ENCODE measurements around the gene NELL1.

The NELL1 gene

GRCh38 chr11:20865161-20865560, 195.8 kb downstream of the NELL1 start:
- Histone ChIP-seq H2AFZ (ENCODE audit: low read length) (no peak overlapping the region), H3K9ac (ENCODE audit: low read depth, low read length, poor library complexity, severe bottlenecking) (no peak overlapping the region), H3K79me2 (ENCODE audit: insufficient read depth, low read length) (no peaks in the 10 kb centered on the region), H3K27me3 (ENCODE audit: insufficient read depth, low read length, poor library complexity, severe bottlenecking) (no peaks in the 10 kb centered on the region), H3F3A (ENCODE audit: low read depth) (no peaks in the 10 kb centered on the region), H3K36me3 (ENCODE audit: insufficient read depth, low read length) (no peaks in the 10 kb centered on the region), H3K9me2 (replicated peaks; ENCODE audit: low read depth, low read length) (no peaks in the 10 kb centered on the region), H4K20me1 (ENCODE audit: insufficient read depth, low read length, poor library complexity, severe bottlenecking) (no peaks in the 10 kb centered on the region), H3K4me3 (ENCODE audit: low read length, poor library complexity, severe bottlenecking) (no peak overlapping the region), H3K9me3 (ENCODE audit: insufficient read depth, low read depth, low read length) (no peaks in the 10 kb centered on the region), H3K4me2 (ENCODE audit: low read depth, low read length, poor library complexity, severe bottlenecking) (no peak overlapping the region), H3K4me1 (ENCODE audit: insufficient read depth, low read length, poor library complexity, severe bottlenecking) (no peaks in the 10 kb centered on the region)
- TF ChIP-seq CTCF (conservative IDR thresholded peaks at IDR 0.05; ENCODE audit: low read length) (no peak), EZH2phosphoT487 (IDR thresholded peaks at IDR 0.05; ENCODE audit: borderline replicate concordance) (no peak)

GRCh38 chr11:20869123-20869522, 199.7 kb downstream of the NELL1 start:
- TF ChIP-seq EZH2phosphoT487 (IDR thresholded peaks at IDR 0.05; ENCODE audit: borderline replicate concordance) (no peak), CTCF (conservative IDR thresholded peaks at IDR 0.05; ENCODE audit: low read length) (no peak)
- Histone ChIP-seq H3K27me3 (ENCODE audit: insufficient read depth, low read length, poor library complexity, severe bottlenecking) (no peaks in the 10 kb centered on the region), H3K9me2 (replicated peaks; ENCODE audit: low read depth, low read length) (no peaks in the 10 kb centered on the region), H3K4me1 (ENCODE audit: insufficient read depth, low read length, poor library complexity, severe bottlenecking) (no peaks in the 10 kb centered on the region), H3K4me2 (ENCODE audit: low read depth, low read length, poor library complexity, severe bottlenecking) (no peak overlapping the region), H3K4me3 (ENCODE audit: low read length, poor library complexity, severe bottlenecking) (no peak overlapping the region), H3K36me3 (ENCODE audit: insufficient read depth, low read length) (no peaks in the 10 kb centered on the region), H3K9me3 (ENCODE audit: insufficient read depth, low read depth, low read length) (no peaks in the 10 kb centered on the region), H3K79me2 (ENCODE audit: insufficient read depth, low read length) (no peaks in the 10 kb centered on the region), H2AFZ (ENCODE audit: low read length) (no peak overlapping the region), H3F3A (ENCODE audit: low read depth) (no peaks in the 10 kb centered on the region), H4K20me1 (ENCODE audit: insufficient read depth, low read length, poor library complexity, severe bottlenecking) (no peaks in the 10 kb centered on the region), H3K9ac (ENCODE audit: low read depth, low read length, poor library complexity, severe bottlenecking) (no peak overlapping the region)

GRCh38 chr11:20873054-20873453, 203.7 kb downstream of the NELL1 start:
- no peak overlapping the region for H3K9ac ChIP-seq (ENCODE audit: low read depth, low read length, poor library complexity, severe bottlenecking)
- no peak overlapping the region for H3K4me3 ChIP-seq (ENCODE audit: low read length, poor library complexity, severe bottlenecking)
- no peaks in the 10 kb centered on the region for H3K9me2 ChIP-seq (replicated peaks; ENCODE audit: low read depth, low read length)
- no peak overlapping the region for H2AFZ ChIP-seq (ENCODE audit: low read length)
- no peaks in the 10 kb centered on the region for H3K27me3 ChIP-seq (ENCODE audit: insufficient read depth, low read length, poor library complexity, severe bottlenecking)
- H3K4me1 ChIP-seq (ENCODE audit: insufficient read depth, low read length, poor library complexity, severe bottlenecking), result no peaks in the 10 kb centered on the region
- no peaks in the 10 kb centered on the region for H4K20me1 ChIP-seq (ENCODE audit: insufficient read depth, low read length, poor library complexity, severe bottlenecking)
- no peak overlapping the region for H3K4me2 ChIP-seq (ENCODE audit: low read depth, low read length, poor library complexity, severe bottlenecking)
- H3F3A ChIP-seq (ENCODE audit: low read depth), result no peaks in the 10 kb centered on the region
- H3K36me3 ChIP-seq (ENCODE audit: insufficient read depth, low read length), result no peaks in the 10 kb centered on the region
- TF ChIP-seq EZH2phosphoT487 (IDR thresholded peaks at IDR 0.05; ENCODE audit: borderline replicate concordance) (no peak), CTCF (conservative IDR thresholded peaks at IDR 0.05; ENCODE audit: low read length) (peak; percentile 49)
- H3K79me2 ChIP-seq (ENCODE audit: insufficient read depth, low read length), result no peaks in the 10 kb centered on the region
- no peaks in the 10 kb centered on the region for H3K9me3 ChIP-seq (ENCODE audit: insufficient read depth, low read depth, low read length)
